Mucosa of rectum (tissue), 2 donors: Measurements from ENCODE around the gene PLOD2.

ENCODE experiments used
- H3K27ac ChIP-seq, 2 donors: one replicate each; pipeline ENCODE4 v1.7.0; 2013; ENCODE audit warnings: inconsistent platforms in 2 of 2, low read depth in 2 of 2, low read length in 2 of 2
- H3K27me3 ChIP-seq, 2 donors: one replicate each; pipeline ENCODE4 v1.7.0; 2013; ENCODE audit warnings: low read length in 2 of 2; ENCODE audit not compliant: control insufficient read depth in 2 of 2, insufficient read depth in 2 of 2
- H3K36me3 ChIP-seq, 2 donors: one replicate each; pipeline ENCODE4 v1.7.0; 2013; ENCODE audit warnings: low read length in 2 of 2; ENCODE audit not compliant: control insufficient read depth in 2 of 2, insufficient read depth in 2 of 2
- H3K4me1 ChIP-seq, 2 donors: one replicate each; pipeline ENCODE4 v1.7.0; 2013; ENCODE audit warnings: low read length in 2 of 2, mild to moderate bottlenecking in 1 of 2; ENCODE audit not compliant: control insufficient read depth in 2 of 2, insufficient read depth in 2 of 2
- H3K4me3 ChIP-seq, 2 donors: one replicate each; pipeline ENCODE4 v1.7.0; 2013; ENCODE audit warnings: low read length in 2 of 2
- H3K9ac ChIP-seq, 2 donors: one replicate each; pipeline ENCODE4 v1.7.0; 2013; ENCODE audit warnings: low read length in 2 of 2, low read depth in 1 of 2, mild to moderate bottlenecking in 1 of 2
- H3K9me3 ChIP-seq, 2 donors: one replicate each; pipeline ENCODE4 v1.7.0; 2013; ENCODE audit warnings: low read length in 2 of 2; ENCODE audit not compliant: control insufficient read depth in 2 of 2
- donor health status: healthy.
- donor health status: Normal muscosa, but diverticular disease.

The PLOD2 gene

DNA sequence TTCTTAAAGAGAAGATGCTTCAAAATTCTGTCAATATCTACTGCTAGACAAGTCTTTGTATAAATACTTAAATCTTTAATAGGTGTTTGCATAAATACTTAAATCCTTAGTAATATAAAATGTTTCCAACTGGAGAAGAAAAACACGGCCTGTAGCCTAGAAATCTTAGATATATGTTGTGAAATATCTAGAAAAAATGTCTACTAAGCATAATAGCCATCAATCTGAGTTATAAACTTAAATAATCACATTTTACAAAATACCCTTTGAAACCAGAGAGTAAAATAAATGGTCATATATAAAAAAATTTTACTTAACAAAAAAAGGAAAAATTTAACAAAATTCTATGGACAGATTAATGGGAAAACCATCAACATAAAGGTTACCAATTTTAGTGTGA is 73.9 kb downstream of the PLOD2 start:
- Histone ChIP-seq H3K27me3 (no peaks in the 10 kb centered on the region), H3K4me3 (no peak overlapping the region), H3K9ac (no peak overlapping the region), H3K4me1 (no peaks in the 10 kb centered on the region), H3K27ac (no peak overlapping the region), H3K9me3 (no peaks in the 10 kb centered on the region), H3K36me3 (no peaks in the 10 kb centered on the region)

DNA sequence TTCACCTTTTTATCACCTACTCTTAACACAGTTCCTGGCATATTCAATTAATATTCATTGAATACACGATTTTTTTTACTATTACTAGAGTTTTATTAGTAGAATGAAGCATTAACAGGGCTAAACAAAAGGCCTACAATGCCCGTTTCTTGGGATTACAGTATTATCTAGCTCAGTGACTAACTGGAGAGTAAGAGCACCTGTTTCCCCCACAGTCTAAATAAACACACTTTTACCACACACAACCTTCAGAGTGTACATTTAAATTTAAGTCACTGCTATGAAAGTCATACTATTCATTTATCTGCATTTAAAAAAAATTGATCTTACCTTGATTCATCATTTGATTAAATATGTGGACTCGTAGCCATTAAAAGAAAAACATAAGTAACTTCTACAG is 74.8 kb downstream of the PLOD2 start:
- no peaks in the 10 kb centered on the region for H3K27me3 ChIP-seq
- H3K36me3 ChIP-seq = no peaks in the 10 kb centered on the region

DNA sequence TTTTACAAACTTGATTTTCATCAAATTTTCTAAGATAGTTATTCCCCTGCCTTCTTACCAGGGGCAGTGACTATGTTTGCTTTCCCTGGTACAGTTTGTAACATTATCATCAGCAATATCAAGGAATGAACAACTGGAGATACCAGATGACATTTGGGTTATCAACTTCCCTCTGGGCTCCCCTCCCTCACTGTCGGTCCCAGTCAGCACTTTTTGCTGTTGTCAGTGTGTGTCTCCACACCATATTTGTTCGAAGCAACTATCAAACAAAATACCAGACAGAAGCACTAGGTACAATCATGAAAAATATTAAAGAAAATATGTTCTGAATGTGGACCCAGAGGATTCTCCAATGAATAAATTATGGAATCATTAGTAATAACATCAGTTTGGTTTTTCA is 75.3 kb downstream of the PLOD2 start:
- Histone ChIP-seq H3K36me3 (peaks cover 0 to 2% of the 10 kb centered on the region in 2 donors), H3K4me3 (no peak overlapping the region), H3K27me3 (no peaks in the 10 kb centered on the region), H3K27ac (no peak overlapping the region), H3K9ac (no peak overlapping the region), H3K9me3 (no peaks in the 10 kb centered on the region), H3K4me1 (no peaks in the 10 kb centered on the region)

More for the DNA sequence above, 74.8 kb downstream of the PLOD2 start:
- no peaks in the 10 kb centered on the region for H3K4me1 ChIP-seq
- no peak overlapping the region for H3K27ac ChIP-seq
- no peak overlapping the region for H3K9ac ChIP-seq
- H3K4me3 ChIP-seq = no peak overlapping the region
- no peaks in the 10 kb centered on the region for H3K9me3 ChIP-seq

DNA sequence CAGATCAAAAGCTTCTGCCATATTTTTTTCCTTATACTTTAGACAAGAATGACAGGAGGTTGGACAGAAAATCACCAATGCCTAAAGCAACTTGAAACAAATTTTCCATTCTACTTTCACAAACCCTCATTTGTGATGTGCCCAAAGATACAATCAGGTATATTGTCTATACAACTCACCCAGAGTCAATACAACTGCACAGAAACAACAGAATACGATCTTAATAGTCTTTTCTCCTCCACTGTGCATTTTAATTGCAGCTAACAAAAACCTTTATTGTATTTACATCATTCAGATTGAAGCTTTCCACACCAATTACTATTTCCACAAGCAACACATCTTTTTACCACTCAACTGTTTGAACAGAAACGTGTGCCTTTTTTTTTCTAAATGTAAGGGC is 80.4 kb downstream of the PLOD2 start:
- H3K27me3 ChIP-seq = no peaks in the 10 kb centered on the region
- peaks cover 6 to 7% of the 10 kb centered on the region in 2 donors for H3K36me3 ChIP-seq
- H3K4me3 ChIP-seq = no peak overlapping the region
- no peaks in the 10 kb centered on the region for H3K4me1 ChIP-seq
- H3K27ac ChIP-seq = no peak overlapping the region
- no peaks in the 10 kb centered on the region for H3K9me3 ChIP-seq
- no peak overlapping the region for H3K9ac ChIP-seq

DNA sequence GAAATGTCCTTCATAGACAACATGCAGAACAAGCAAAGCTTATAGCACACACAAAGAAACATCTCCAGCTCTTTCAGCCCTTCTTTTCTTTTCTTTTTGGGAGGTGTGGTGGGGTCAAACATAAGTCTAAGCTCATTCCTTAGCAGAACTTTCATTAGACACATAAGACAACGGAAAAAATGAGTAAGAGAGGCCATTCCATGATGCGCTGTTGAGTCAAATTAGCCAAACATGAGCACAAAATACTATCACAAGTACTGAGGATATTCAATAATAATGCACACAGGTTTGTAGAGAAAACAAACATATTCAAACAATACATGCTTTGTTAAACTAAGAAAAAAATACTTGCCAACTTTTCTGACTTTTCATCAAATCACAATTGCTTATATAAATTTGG is 83.0 kb downstream of the PLOD2 start:
- Histone ChIP-seq H3K9me3 (no peaks in the 10 kb centered on the region), H3K4me1 (no peaks in the 10 kb centered on the region), H3K27ac (no peak overlapping the region), H3K27me3 (no peaks in the 10 kb centered on the region), H3K9ac (no peak overlapping the region), H3K36me3 (peaks cover 6 to 7% of the 10 kb centered on the region in 2 donors), H3K4me3 (no peak overlapping the region)

DNA sequence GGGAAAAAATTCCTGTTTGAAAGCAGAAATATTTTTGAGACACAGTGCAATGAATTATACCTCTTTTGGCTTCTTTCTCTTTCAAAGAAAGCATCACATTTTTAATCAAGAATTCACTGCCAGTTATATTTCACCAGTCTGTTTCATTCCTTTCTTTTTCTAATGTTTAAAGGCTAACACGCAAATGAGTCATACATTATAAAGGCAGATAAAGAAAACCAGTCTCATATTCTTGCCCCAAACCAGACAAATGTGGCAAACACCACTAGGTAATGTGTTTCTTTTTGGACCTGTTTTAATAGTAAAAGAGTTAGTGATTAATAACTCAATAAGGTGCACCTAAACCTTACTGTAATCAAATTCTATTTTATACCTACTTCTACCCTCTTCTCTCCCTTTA is 83.8 kb downstream of the PLOD2 start:
- Histone ChIP-seq H3K4me3 (no peak overlapping the region), H3K9me3 (no peaks in the 10 kb centered on the region), H3K27ac (no peak overlapping the region), H3K4me1 (no peaks in the 10 kb centered on the region), H3K27me3 (no peaks in the 10 kb centered on the region), H3K36me3 (peaks cover 6 to 7% of the 10 kb centered on the region in 2 donors), H3K9ac (no peak overlapping the region)

DNA sequence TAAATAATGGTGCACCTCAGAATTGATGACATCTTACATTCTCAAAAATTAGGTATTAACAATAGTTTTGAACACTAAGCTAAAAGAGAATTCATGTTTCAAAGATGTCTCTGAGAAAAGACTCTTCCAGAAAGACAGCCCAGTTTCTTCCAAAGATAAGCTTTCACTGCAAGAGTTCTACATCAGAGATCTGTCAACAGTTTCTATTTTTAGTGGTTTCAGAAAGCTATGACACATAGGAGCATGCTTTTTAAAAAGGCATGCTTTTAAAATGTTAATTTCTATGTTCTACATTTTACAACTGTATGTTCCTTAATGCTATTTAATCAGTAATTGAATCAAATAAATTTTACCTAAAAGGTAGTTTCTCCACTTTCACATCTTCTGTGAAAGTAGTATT is 88.2 kb downstream of the PLOD2 start:
- no peaks in the 10 kb centered on the region for H3K27me3 ChIP-seq
- no peaks in the 10 kb centered on the region for H3K4me1 ChIP-seq
- no peak overlapping the region for H3K4me3 ChIP-seq
- H3K36me3 ChIP-seq = peaks cover 5 to 10% of the 10 kb centered on the region in 2 donors
- no peak overlapping the region for H3K9ac ChIP-seq
- H3K9me3 ChIP-seq = no peaks in the 10 kb centered on the region
- no peak overlapping the region for H3K27ac ChIP-seq

DNA sequence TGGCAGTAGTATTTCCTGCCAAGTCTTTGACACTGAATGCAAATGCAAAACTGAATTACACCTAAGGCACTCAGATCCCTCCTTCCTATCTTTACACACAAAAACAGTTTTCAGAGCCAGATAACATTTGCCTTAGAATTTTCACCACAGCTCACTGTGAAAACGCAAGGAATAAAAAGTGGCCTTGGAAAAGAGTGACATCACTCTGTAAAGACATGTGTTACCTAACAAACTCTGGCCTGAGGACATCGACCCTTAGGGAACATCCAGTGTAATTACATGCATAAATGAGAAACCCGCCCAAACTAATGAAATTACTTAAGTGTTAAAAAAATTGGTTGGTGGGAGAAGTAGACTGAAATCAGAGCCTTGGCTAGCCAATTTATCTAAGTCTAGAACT is 88.9 kb downstream of the PLOD2 start:
- H3K27me3 ChIP-seq = no peaks in the 10 kb centered on the region
- no peak overlapping the region for H3K4me3 ChIP-seq
- no peaks in the 10 kb centered on the region for H3K9me3 ChIP-seq
- H3K9ac ChIP-seq = no peak overlapping the region
- H3K36me3 ChIP-seq = peaks cover 5 to 10% of the 10 kb centered on the region in 2 donors
- H3K27ac ChIP-seq = no peak overlapping the region
- H3K4me1 ChIP-seq = no peaks in the 10 kb centered on the region

DNA sequence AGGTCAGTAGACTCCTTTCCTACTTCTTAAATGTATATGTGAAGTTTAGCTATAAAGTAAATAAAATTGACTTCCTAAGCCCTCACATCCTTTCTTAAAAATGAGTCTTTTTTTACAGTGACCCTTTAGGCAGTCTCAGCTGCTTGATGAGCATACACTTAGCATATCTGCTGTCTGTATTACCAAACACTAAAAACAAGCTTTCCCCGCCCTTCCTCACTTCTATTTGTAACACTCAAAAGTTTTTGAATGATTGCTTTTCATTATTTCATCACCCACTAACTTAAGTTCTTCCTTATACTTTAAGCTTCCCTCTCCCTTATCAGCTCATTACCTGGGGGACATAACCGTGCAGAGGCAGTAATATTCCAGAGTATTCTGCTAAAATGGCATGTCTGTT is 89.4 kb downstream of the PLOD2 start:
- no peak overlapping the region for H3K9ac ChIP-seq
- H3K27ac ChIP-seq = no peak overlapping the region
- H3K4me3 ChIP-seq = no peak overlapping the region
- no peaks in the 10 kb centered on the region for H3K9me3 ChIP-seq
- no peaks in the 10 kb centered on the region for H3K27me3 ChIP-seq
- no peaks in the 10 kb centered on the region for H3K4me1 ChIP-seq
- H3K36me3 ChIP-seq = peaks cover 5 to 10% of the 10 kb centered on the region in 2 donors

DNA sequence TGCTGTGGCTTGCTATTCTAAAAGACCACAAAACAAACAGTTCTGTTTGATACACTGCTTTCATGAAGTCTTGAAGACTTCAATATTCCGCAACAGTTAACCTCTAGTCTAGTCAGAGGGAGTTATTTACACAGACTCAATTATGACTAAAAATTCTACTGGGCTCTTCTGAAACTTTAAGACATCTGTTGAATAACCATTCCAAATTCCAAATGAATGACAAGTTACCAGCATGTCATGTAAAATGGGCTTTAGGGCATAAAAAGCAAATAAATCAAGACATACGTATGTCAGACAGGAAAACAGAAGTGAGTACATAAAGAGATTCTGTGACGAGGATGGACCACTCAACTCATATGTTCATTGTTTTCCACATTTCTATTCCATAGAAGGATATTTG is 93.9 kb downstream of the PLOD2 start:
- Histone ChIP-seq H3K4me1 (no peaks in the 10 kb centered on the region), H3K27ac (no peak overlapping the region), H3K4me3 (no peak overlapping the region), H3K27me3 (no peaks in the 10 kb centered on the region), H3K9me3 (no peaks in the 10 kb centered on the region), H3K9ac (no peak overlapping the region), H3K36me3 (peaks cover 2 to 7% of the 10 kb centered on the region in 2 donors)

DNA sequence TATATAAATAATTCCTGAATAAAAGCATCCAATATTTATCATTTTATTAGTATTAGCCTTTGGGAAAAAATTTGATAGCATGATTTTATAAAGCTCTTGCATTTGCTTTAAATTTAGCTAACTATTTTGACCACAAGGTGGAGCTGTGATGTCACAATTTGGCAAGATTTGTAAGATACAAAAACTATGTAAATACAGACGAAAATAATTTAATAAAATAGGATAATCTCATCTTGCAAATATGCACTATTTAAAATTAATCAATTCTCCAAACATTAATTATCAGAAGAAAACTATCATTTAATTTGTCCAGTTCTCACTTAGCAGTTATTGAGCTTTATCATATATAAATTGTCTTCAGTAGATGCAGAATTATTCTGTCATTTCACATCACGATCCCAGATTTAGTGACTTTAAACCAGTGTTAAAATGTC is 95.4 kb downstream of the PLOD2 start:
- no peak overlapping the region for H3K4me3 ChIP-seq
- no peaks in the 10 kb centered on the region for H3K9me3 ChIP-seq
- H3K27ac ChIP-seq = no peak overlapping the region
- H3K9ac ChIP-seq = no peak overlapping the region
- H3K27me3 ChIP-seq = no peaks in the 10 kb centered on the region
- peaks cover 2 to 3% of the 10 kb centered on the region in 2 donors for H3K36me3 ChIP-seq
- no peaks in the 10 kb centered on the region for H3K4me1 ChIP-seq
